GM19324 (cell line): ENCODE measurements around the gene ZNF25.
"Not testable (repeated sequence)": the region's sequence is repeated elsewhere in the genome, so short reads cannot be mapped to it uniquely, and the experiment has no call there.

Experiments
- ATAC-seq: cut with Tn5 transposase; IDR thresholded peaks from one replicate; pipeline ENCODE4 v1.9.1; 2021; ENCODE audit warnings: mild to moderate bottlenecking, moderate library complexity; ENCODE audit not compliant: unreplicated experiment, low FRiP score

The ZNF25 gene

GRCh38 chr10:37976091-37976879 is at the start of gene ZNF25:
Gene ZNF25, minus strand, starts transcription at chr10:37976647. Its CDS starts 4,925 bp downstream, at chr10:37971722.
- peak; percentile 99 for ATAC-seq

DNA sequence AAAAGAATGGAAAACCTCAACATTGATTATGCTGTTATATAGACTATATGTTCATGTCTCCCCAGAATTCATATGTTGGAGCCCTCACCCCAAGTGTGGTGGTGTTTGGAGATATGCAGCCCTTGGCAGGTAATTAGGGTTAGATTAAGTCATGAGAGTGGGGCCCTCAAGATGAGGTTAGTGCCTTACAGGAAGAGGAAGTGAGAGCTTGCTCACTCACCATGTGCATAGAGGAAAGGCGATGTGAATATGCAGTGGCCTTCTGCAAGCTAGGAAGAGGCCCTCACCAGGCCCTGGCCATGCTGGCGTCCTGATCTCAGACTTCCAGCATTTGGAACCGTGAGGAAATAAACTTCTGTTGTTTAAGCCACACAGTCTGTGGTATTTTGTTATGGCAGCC is 48.8 kb upstream of the ZNF25 start:
- ATAC-seq: peak; percentile 72

DNA sequence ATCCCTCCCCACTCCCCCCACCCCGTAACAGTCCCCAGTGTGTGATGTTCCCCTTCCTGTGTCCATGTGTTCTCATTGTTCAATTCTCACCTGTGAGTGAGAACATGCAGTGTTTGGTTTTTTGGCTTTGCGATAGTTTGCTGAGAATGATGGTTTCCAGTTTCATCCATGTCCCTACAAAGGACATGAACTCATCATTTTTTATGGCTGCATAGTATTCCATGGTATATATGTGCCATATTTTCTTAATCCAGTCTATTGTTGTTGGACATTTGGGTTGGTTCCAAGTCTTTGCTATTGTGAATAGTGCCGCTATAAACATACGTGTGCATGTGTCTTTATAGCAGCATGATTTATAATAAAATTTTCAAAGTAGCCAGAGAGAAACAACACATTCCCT is 42.7 kb upstream of the ZNF25 start:
- not testable (repeated sequence) for ATAC-seq

GRCh38 chr10:38016354-38016753 is 39.9 kb upstream of the ZNF25 start:
- ATAC-seq: no peak

GRCh38 chr10:38010119-38010903 is 33.9 kb upstream of the ZNF25 start, which contains the start of gene ZNF33A:
Gene ZNF33A, plus strand, starts transcription at chr10:38010675. Its CDS starts 1,667 bp downstream, at chr10:38012342.
- peak; percentile 93 for ATAC-seq

DNA sequence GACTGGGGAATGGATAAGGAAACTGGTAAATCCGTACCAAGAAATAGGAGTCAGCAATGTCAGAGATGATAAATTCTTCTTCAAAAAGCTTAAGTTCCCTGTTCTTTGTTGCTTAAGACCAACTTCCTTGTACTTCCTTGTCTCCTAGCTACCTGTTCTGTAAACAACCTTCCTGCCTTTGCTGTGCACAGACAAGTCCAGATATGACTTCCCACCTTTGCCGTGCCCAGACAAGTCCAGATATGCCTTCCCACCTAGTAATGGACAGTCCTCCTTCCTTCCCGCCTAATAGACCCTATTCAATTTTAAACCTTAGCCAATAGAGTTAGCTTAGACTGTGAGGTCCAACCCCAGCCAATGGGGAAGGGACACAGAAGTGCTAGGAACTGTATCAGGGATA is 31.5 kb upstream of the ZNF25 start:
- no peak for ATAC-seq

DNA sequence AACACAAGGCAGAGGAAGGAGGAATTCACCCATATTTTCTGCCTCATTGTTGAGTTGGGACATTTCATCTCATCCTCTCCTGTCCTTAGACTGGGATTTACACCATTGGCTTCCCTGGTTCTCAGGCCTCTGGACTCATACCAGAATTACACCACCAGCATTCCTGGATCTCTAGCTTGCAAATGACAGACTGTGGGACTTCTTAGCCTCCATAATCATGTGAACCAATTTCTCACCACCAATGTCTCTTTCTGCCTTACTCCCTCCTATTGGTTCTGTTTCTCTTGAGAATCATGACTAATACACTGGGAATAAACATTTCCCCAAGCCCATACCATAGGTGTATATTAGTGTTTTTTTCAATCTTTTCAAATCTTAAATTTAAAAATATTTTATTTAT is 31.1 kb upstream of the ZNF25 start:
- ATAC-seq: no peak

GRCh38 chr10:38003588-38003987 is 27.1 kb upstream of the ZNF25 start:
- ATAC-seq: no peak

DNA sequence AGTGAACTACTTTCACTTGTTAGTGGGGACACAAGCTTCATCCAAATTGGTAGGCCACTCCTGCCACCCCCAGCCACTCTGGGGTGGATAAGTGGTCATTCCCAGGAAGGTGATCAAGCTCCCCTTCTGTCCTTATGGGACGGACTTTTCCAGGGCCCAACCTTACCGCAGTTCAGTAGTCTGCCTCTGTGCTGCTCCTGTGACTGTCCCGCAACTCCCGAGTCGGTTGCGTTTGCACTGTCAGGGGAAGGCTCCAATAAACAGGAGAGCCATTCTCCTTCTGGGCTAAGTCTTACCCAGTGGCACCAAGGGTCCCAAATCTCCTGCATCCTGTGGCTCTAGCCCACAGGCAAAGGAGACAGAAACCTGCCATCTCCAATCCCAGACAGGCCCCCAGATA is 26.6 kb upstream of the ZNF25 start:
- ATAC-seq: no peak

GRCh38 chr10:38000474-38000873 is 24.0 kb upstream of the ZNF25 start:
- ATAC-seq: not testable (repeated sequence)

- not testable (repeated sequence) for ATAC-seq
Measured at GRCh38 chr10:37998920-37999319, 22.5 kb upstream of the ZNF25 start.

- no peak for ATAC-seq
Measured at GRCh38 chr10:37992083-37992482, 15.6 kb upstream of the ZNF25 start.

GRCh38 chr10:37991655-37992054 is 15.2 kb upstream of the ZNF25 start:
- ATAC-seq: no peak

DNA sequence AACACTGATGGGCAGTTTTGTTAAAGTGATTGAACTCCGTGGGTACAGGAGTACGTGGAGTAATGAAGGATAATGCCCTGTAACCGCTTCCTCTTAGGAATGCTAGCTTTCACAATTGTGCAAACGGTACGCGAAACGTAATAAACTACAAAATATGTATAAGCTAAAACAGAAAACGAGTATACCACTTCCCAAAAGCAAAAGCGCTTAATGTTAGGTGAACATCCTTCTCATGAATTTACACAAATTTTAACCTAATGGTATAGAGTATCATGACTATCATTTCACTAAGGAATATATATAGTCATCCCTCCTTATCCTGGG is 395 bp upstream of the ZNF25 start:
- no peak for ATAC-seq

- ATAC-seq: no peak
Measured at GRCh38 chr10:37975401-37975991, 951 bp downstream of the ZNF25 start.

DNA sequence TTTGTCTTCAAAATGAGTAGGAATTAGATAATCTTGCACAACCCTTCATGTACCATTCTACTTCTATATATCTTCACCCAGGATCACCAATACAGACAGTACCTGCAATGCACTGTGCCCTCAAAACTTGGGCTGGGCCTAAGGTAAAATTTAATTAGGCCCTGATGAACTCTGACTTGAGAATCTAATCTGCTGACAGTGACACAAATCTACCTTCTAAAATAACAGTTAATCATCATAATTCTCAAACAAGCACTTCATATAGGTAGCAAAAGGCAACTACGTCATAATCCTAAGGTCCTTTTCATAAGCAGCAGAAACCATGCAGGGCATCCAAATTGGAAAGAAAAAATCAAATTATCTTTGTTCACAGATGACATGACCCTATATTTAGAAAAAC is 4.1 kb downstream of the ZNF25 start:
- no peak for ATAC-seq

GRCh38 chr10:37965006-37965405 is 11.4 kb downstream of the ZNF25 start:
- ATAC-seq: no peak

DNA sequence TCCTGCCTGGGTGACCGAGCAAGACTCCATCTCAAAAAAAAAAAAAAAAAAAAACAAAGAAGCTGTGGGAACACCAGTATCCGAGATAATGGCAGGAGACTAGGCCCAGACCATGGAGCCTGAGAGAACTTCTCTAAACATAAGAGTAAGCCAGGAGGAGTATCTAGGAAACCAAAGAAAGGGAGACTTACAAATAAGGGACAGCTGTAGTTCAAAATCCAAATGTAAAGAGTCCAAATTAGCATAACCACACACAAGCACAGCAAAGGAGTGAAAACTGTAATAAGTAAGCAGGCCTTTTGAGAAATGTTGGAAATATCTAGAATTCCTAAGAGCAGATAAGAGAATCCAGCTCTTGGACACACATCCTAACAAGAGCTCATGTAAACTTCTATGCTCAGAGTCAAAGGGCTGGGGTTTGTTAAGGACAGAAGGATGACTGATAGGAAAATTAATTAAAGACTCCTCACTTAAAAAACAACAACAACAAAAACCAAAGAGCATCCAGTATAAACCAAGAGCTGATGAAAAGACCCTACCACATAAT is 15.8 kb downstream of the ZNF25 start:
- no peak for ATAC-seq

DNA sequence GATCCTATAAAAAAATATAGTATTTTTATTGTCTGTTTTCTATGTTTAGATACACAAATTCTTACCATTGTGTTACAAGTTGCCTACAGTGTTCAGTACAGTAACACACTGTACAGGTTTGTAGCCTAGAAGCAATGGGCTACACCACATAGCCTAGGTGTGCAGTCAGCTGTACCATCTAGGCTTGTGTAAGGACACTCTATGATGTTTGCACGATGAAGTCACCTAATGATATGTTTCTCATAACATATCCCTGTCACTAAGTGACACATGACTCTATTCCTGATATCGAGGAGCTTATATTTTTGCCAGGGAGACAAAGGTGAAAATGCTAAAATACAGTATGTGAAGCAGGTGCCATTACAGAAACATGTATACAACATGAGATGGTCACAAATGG is 18.6 kb downstream of the ZNF25 start:
- no peak for ATAC-seq

DNA sequence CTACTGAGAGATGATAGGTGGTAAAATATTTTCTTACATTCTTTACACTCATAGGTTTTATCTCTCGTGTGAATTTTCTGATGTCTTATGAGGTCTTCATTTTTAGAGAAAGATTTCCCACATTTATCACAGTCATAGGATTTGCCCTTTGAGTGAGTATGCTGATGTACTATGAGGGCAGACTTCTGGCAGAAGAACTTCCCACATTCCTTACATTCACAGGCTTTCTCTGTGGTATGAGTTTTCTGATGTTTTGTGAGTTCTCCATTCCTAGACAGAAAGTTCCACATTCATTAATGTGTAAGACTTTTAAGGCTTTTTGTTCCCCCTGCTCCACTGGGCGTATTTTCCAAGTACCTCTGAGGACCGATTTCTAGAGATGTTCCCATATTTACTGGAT is 23.5 kb downstream of the ZNF25 start:
- no peak for ATAC-seq
